ENCODE data around the gene ATG9B.

The ATG9B gene

DNA sequence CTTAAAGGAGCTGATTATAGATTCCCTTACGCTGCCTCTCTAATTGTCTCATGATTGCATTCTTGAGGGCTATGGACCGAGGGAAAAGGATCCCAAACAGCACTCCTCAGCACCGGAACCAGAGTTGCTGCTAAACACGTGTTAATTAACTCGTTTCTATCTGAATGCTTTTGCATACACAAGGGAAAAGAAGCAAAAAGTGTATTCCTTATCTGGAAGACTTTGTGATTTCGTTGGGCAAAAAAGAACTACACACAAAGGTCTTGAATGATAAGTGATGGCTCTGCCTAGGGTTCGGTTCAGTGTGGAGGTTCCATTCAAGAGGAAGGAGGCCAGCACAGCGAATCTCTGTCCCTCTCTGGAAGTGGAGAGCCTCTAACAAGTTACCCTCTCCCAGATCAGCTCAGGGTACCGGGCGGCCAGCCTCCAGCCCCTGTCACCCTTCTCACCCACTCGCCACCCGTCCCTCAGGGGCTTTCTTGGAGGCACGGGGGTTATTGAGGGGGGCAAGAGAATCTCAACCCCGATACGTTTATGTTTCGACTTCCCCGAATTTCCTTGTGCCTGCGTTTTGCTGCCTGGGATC lies 34.6 kb upstream of the ATG9B start (continued):
- TF ChIP-seq, protein P1, sequence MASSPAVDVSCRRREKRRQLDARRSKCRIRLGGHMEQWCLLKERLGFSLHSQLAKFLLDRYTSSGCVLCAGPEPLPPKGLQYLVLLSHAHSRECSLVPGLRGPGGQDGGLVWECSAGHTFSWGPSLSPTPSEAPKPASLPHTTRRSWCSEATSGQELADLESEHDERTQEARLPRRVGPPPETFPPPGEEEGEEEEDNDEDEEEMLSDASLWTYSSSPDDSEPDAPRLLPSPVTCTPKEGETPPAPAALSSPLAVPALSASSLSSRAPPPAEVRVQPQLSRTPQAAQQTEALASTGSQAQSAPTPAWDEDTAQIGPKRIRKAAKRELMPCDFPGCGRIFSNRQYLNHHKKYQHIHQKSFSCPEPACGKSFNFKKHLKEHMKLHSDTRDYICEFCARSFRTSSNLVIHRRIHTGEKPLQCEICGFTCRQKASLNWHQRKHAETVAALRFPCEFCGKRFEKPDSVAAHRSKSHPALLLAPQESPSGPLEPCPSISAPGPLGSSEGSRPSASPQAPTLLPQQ (tag by site-specific recombination; IDR thresholded peaks at IDR 0.05) = no peak
- TF ChIP-seq TRIM28 (IDR thresholded peaks at IDR 0.05; ENCODE audit: borderline replicate concordance, low read length) (no peak), KLF1 (tag by site-specific recombination; IDR thresholded peaks at IDR 0.05) (no peak), ZNF571 (tag by site-specific recombination; IDR thresholded peaks at IDR 0.05) (no peak)

DNA sequence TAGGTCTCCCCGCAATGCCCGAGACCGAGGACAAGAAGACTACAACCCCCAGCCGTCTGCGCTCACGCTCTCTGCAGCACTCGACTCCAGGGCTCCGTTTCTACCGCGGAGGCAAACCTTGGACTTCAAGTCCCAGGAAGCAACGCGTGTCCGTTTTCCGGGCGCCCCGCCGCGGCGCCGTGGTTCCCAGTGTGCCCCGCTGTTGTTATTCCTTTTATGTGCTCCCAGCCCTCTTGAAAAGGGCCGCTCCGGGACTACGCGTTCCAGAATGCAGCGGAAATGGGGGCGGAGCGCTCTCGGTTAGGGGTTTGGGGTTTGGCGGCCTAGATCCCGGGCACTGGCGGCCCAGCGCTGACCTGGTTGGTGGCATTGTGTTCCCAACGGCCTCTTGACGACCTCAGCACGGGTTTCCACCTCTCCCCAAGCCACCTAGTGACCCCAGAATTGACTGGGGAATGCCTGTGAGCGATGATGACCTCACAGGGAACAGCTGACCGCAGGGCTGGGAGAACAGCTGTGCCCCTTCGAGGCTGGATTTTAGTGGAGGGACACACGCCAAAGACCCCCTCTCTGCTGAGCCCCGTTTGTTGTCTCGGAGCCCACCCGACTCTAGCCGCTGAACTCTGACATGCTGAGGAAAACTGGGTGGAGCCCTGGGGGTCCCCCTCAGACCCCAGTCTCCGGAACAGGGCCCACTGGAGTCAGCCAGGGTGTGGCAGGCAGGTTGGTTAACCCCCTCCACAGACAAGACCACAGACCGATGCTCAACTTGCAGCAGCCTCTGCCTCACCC lies 33.9 kb upstream of the ATG9B start:
- peak overlapping the region; percentile 49 for H3K4me3 ChIP-seq (ENCODE audit: low read depth, low read length)
- ChIA-PET CTCF (interaction anchor here (0.8 to 1.9 kb wide), 3 partner anchors 27 to 46 kb away, joined by 3 to 4 read pairs (median 4); no protein-coding TSS in a partner anchor), POLR2A (interaction anchor here (0.5 to 3.4 kb wide), 11 partner anchors 11 to 169 kb away, joined by 3 to 13 read pairs (median 5); partner anchors contain the start of genes ABCB8, ABCF2 and FASTK)
- peak overlapping the region; percentile 48 for H3K27ac ChIP-seq (ENCODE audit: extremely low read depth, low read depth, low read length)
- peaks cover 0 to 42% of the 10 kb centered on the region in 2 experiments; a peak in 1 of 3 replicates for H3K36me3 ChIP-seq (ENCODE audit: control insufficient read depth in 2 of 2, insufficient read depth in 1 of 2, low read length in 2 of 2)
- no peaks in the 10 kb centered on the region; the same call in 1 of the 2 replicates for H3K4me1 ChIP-seq (ENCODE audit: control insufficient read depth, insufficient read depth, low read length)
- no peaks in the 10 kb centered on the region for H3K9me3 ChIP-seq (ENCODE audit: control insufficient read depth, insufficient read depth, low read depth, low read length)
- TF ChIP-seq ZNF777 (tag by site-specific recombination; IDR thresholded peaks at IDR 0.05; ENCODE audit: borderline replicate concordance) = no peak
- TF ChIP-seq ZNF2 (tag by site-specific recombination; IDR thresholded peaks at IDR 0.05) = peak; percentile 65; the same call in 1 of the 2 replicates
- TF ChIP-seq, protein P2, sequence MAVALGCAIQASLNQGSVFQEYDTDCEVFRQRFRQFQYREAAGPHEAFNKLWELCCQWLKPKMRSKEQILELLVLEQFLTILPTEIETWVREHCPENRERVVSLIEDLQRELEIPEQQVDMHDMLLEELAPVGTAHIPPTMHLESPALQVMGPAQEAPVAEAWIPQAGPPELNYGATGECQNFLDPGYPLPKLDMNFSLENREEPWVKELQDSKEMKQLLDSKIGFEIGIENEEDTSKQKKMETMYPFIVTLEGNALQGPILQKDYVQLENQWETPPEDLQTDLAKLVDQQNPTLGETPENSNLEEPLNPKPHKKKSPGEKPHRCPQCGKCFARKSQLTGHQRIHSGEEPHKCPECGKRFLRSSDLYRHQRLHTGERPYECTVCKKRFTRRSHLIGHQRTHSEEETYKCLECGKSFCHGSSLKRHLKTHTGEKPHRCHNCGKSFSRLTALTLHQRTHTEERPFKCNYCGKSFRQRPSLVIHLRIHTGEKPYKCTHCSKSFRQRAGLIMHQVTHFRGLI (tag by site-specific recombination; IDR thresholded peaks at IDR 0.05) = no peak
- no peak for TF ChIP-seq ZNF660 (tag by site-specific recombination; IDR thresholded peaks at IDR 0.05)
- TF ChIP-seq ZNF311 (tag by site-specific recombination; IDR thresholded peaks at IDR 0.05; ENCODE audit: borderline replicate concordance) = no peak
- no peak for TF ChIP-seq ZNF112 (tag by site-specific recombination; IDR thresholded peaks at IDR 0.05)
- TF ChIP-seq ZNF221 (tag by site-specific recombination; IDR thresholded peaks at IDR 0.05; ENCODE audit: borderline replicate concordance) = no peak
- 0 out of 2 replicates have a peak, but pooled peaks have one; percentile 26 for TF ChIP-seq TRIM28 (IDR thresholded peaks at IDR 0.05; ENCODE audit: borderline replicate concordance, low read length)
- TF ChIP-seq ZFHX2 (tag by site-specific recombination; conservative IDR thresholded peaks at IDR 0.05) = 0 out of 2 replicates have a peak, but pooled peaks have one; percentile 23
- TF ChIP-seq, protein P3, sequence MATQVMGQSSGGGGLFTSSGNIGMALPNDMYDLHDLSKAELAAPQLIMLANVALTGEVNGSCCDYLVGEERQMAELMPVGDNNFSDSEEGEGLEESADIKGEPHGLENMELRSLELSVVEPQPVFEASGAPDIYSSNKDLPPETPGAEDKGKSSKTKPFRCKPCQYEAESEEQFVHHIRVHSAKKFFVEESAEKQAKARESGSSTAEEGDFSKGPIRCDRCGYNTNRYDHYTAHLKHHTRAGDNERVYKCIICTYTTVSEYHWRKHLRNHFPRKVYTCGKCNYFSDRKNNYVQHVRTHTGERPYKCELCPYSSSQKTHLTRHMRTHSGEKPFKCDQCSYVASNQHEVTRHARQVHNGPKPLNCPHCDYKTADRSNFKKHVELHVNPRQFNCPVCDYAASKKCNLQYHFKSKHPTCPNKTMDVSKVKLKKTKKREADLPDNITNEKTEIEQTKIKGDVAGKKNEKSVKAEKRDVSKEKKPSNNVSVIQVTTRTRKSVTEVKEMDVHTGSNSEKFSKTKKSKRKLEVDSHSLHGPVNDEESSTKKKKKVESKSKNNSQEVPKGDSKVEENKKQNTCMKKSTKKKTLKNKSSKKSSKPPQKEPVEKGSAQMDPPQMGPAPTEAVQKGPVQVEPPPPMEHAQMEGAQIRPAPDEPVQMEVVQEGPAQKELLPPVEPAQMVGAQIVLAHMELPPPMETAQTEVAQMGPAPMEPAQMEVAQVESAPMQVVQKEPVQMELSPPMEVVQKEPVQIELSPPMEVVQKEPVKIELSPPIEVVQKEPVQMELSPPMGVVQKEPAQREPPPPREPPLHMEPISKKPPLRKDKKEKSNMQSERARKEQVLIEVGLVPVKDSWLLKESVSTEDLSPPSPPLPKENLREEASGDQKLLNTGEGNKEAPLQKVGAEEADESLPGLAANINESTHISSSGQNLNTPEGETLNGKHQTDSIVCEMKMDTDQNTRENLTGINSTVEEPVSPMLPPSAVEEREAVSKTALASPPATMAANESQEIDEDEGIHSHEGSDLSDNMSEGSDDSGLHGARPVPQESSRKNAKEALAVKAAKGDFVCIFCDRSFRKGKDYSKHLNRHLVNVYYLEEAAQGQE (tag by site-specific recombination; IDR thresholded peaks at IDR 0.05) = no peak
- no peak for TF ChIP-seq ZNF302 (tag by site-specific recombination; IDR thresholded peaks at IDR 0.05; ENCODE audit: low read depth)
- no peak for TF ChIP-seq SCRT1 (tag by site-specific recombination; IDR thresholded peaks at IDR 0.05; ENCODE audit: borderline replicate concordance)
- TF ChIP-seq, protein P4, sequence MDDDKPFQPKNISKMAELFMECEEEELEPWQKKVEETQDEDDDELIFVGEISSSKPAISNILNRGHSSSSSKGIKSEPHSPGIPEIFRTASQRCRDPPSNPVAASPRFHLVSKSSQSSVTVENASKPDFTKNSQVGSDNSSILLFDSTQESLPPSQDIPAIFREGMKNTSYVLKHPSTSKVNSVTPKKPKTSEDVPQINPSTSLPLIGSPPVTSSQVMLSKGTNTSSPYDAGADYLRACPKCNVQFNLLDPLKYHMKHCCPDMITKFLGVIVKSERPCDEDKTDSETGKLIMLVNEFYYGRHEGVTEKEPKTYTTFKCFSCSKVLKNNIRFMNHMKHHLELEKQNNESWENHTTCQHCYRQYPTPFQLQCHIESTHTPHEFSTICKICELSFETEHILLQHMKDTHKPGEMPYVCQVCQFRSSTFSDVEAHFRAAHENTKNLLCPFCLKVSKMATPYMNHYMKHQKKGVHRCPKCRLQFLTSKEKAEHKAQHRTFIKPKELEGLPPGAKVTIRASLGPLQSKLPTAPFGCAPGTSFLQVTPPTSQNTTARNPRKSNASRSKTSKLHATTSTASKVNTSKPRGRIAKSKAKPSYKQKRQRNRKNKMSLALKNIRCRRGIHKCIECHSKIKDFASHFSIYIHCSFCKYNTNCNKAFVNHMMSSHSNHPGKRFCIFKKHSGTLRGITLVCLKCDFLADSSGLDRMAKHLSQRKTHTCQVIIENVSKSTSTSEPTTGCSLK (tag by site-specific recombination; IDR thresholded peaks at IDR 0.05) = no peak
- peak; percentile 80; the same call in 1 of the 2 replicates for TF ChIP-seq ZNF391 (tag by site-specific recombination; IDR thresholded peaks at IDR 0.05; ENCODE audit: borderline replicate concordance, low read depth)
- no peak for TF ChIP-seq ZNF202 (tag by site-specific recombination; IDR thresholded peaks at IDR 0.05; ENCODE audit: borderline replicate concordance)
- no peak for TF ChIP-seq ZNF529 (tag by site-specific recombination; IDR thresholded peaks at IDR 0.05; ENCODE audit: insufficient replicate concordance)
- TF ChIP-seq ZNF324 (tag by site-specific recombination; IDR thresholded peaks at IDR 0.05) = peak; percentile 72
- TF ChIP-seq SETDB1 (IDR thresholded peaks at IDR 0.05; ENCODE audit: insufficient read length, low read length) = no peak
- TF ChIP-seq ZNF549 (tag by site-specific recombination; IDR thresholded peaks at IDR 0.05) = no peak
- TF ChIP-seq, protein P5, sequence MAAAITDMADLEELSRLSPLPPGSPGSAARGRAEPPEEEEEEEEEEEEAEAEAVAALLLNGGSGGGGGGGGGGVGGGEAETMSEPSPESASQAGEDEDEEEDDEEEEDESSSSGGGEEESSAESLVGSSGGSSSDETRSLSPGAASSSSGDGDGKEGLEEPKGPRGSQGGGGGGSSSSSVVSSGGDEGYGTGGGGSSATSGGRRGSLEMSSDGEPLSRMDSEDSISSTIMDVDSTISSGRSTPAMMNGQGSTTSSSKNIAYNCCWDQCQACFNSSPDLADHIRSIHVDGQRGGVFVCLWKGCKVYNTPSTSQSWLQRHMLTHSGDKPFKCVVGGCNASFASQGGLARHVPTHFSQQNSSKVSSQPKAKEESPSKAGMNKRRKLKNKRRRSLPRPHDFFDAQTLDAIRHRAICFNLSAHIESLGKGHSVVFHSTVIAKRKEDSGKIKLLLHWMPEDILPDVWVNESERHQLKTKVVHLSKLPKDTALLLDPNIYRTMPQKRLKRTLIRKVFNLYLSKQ (tag by site-specific recombination; IDR thresholded peaks at IDR 0.05; ENCODE audit: borderline replicate concordance) = no peak

Data from HEK293 (cell line).